Measurements from ENCODE around the gene RRP12. TPM values are rescaled to one million over a fixed set of nuclear protein-coding genes. Genes with fewer than 3 reads are reported as not detected.

RRP12 gene
- total and polyA plus RNA-seq, 7 experiments from 2014 or later = 10.6 to 197 (median 25.1) TPM

DNA sequence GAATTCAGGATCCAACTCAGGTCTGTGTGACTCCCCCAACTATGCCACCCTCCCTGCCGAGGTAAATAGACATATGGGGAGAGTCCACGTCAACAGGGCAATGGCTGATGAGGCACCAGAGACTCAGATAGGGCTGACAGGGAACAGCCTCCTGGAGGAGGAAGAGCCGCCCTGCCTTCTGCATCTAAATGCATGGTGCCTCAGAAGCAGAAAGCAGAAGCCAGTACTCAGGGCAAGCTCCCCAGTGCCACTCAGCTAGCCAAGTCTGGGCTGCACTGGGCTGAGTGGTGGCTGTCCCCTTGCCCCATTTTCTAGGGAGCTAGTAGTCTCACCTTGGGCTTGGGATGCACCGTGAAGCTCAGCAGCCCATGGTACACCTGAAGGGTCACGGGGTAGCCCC lies 11.0 kb downstream of the RRP12 start:
- ATAC-seq = peak; percentile 21
- no peak overlapping the region for H3K27ac Mint-ChIP-seq
- POLR2A ChIA-PET = no interaction called here

DNA sequence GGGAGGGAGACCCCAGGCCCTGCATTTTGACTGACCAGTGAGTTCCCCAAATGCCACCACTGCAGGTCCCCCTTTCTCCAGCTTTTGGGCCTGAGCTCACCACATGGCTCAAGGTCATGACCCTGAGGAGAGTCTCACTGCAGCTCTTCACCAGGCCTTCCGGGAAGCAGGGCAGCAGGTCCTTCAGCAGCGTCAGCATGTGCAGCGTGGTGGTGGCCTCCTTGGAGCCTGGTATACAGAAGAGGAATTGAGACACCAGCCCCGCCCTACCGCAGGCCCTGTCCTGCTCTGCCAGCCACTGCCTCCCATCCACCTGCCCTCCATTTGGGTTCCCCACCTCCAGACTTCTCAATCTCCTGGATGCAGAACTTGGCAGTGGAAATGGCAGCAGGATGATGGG lies 13.0 kb downstream of the RRP12 start:
- no peaks in the 10 kb centered on the region for H3K27me3 Mint-ChIP-seq
- H3K4me3 Mint-ChIP-seq = no peak overlapping the region
- H3K27ac Mint-ChIP-seq = no peak overlapping the region
- Histone ChIP-seq H3K9me3 (ENCODE audit: control insufficient read depth in 2 of 3, low read length in 3 of 3) (no peaks in the 10 kb centered on the region), H3K4me1 (ENCODE audit: control insufficient read depth in 2 of 2, insufficient read depth in 2 of 2, low read length in 2 of 2) (no peaks in the 10 kb centered on the region), H3K27me3 (ENCODE audit: control insufficient read depth in 2 of 2, insufficient read depth in 2 of 2, low read length in 2 of 2) (no peaks in the 10 kb centered on the region), H3K36me3 (ENCODE audit: control insufficient read depth in 2 of 3, insufficient read depth in 3 of 3, low read length in 3 of 3) (peaks cover 0 to 69% (median 0%) of the 10 kb centered on the region in 3 experiments), H3K4me3 (ENCODE audit: low read length) (no peak overlapping the region), H3K27ac (ENCODE audit: low read depth, low read length) (no peak overlapping the region)
- intact Hi-C loops (cut with micrococcal nuclease) = no loop called here
- H3K9me3 Mint-ChIP-seq = no peaks in the 10 kb centered on the region
- CTCF ChIA-PET = interaction anchor here (0.6 kb wide), 1 partner anchor 65 kb away, joined by 3 read pairs; no protein-coding TSS in a partner anchor
- peaks cover 7 to 34% (median 8%) of the 10 kb centered on the region in 5 donors for H3K36me3 Mint-ChIP-seq
- DNase-seq (no peak), ATAC-seq (peak; percentile 23)
- POLR2A ChIA-PET = no interaction called here
- H3K4me1 Mint-ChIP-seq = peaks cover 0 to 5% (median 0%) of the 10 kb centered on the region in 7 donors

More for the DNA sequence above, 11.0 kb downstream of the RRP12 start:
- H3K9me3 ChIP-seq (ENCODE audit: control insufficient read depth in 2 of 3, low read length in 3 of 3) = no peaks in the 10 kb centered on the region
- H3K27me3 Mint-ChIP-seq = no peaks in the 10 kb centered on the region
- peaks cover 0 to 64% (median 0%) of the 10 kb centered on the region in 3 experiments for H3K36me3 ChIP-seq (ENCODE audit: control insufficient read depth in 2 of 3, insufficient read depth in 3 of 3, low read length in 3 of 3)
- H3K4me1 ChIP-seq (ENCODE audit: control insufficient read depth in 2 of 2, insufficient read depth in 2 of 2, low read length in 2 of 2) = no peaks in the 10 kb centered on the region
- H3K36me3 Mint-ChIP-seq = peaks cover 9 to 35% (median 13%) of the 10 kb centered on the region in 5 donors
- DNase-seq = no peak
- H3K4me3 Mint-ChIP-seq = no peak overlapping the region
- CTCF ChIA-PET = no interaction called here
- no peaks in the 10 kb centered on the region for H3K9me3 Mint-ChIP-seq
- no peak overlapping the region for H3K27ac ChIP-seq (ENCODE audit: low read depth, low read length)
- H3K4me3 ChIP-seq (ENCODE audit: low read length) = no peak overlapping the region
- H3K4me1 Mint-ChIP-seq = peaks cover 0 to 6% (median 0%) of the 10 kb centered on the region in 7 donors
- H3K27me3 ChIP-seq (ENCODE audit: control insufficient read depth in 2 of 2, insufficient read depth in 2 of 2, low read length in 2 of 2) = no peaks in the 10 kb centered on the region
- intact Hi-C loops (cut with micrococcal nuclease) = no loop called here

DNA sequence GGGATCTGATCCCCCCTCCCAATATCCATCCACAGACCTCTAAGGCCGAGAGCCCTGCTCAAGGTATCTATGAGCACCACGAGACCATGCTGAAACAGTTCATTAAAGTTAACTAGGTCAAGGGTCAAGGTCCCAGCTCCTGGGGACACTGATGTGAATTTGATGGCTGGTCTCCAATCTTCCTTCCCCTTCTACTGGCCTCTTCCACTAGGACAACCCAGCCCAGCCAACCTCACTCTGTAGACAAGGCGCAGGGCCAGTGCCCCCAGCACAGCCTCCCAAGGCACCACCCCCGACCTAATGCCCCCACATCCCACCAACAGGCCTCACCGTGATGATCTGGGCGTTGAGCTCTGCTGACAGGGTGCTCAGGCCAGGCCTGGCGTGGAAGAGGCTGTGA lies 15.6 kb downstream of the RRP12 start:
- Mint-ChIP-seq H3K36me3 (peaks cover 6 to 32% (median 6%) of the 10 kb centered on the region in 5 donors), H3K27me3 (no peaks in the 10 kb centered on the region), H3K27ac (peak overlapping the region in 1 of 9 donors; percentile 25), H3K4me1 (peaks cover 0 to 2% (median 0%) of the 10 kb centered on the region in 7 donors), H3K9me3 (no peaks in the 10 kb centered on the region), H3K4me3 (no peak overlapping the region)
- H3K4me1 ChIP-seq (ENCODE audit: control insufficient read depth in 2 of 2, insufficient read depth in 2 of 2, low read length in 2 of 2) = no peaks in the 10 kb centered on the region
- peaks cover 0 to 70% (median 0%) of the 10 kb centered on the region in 3 experiments for H3K36me3 ChIP-seq (ENCODE audit: control insufficient read depth in 2 of 3, insufficient read depth in 3 of 3, low read length in 3 of 3)
- no peak for DNase-seq
- no peak overlapping the region for H3K4me3 ChIP-seq (ENCODE audit: low read length)
- ChIA-PET CTCF (interaction anchor here (0.6 kb wide), 1 partner anchor 426 kb away, joined by 3 read pairs; no protein-coding TSS in a partner anchor), POLR2A (no interaction called here)
- H3K27me3 ChIP-seq (ENCODE audit: control insufficient read depth in 2 of 2, insufficient read depth in 2 of 2, low read length in 2 of 2) = no peaks in the 10 kb centered on the region
- H3K27ac ChIP-seq (ENCODE audit: low read depth, low read length) = no peak overlapping the region
- H3K9me3 ChIP-seq (ENCODE audit: control insufficient read depth in 2 of 3, low read length in 3 of 3) = no peaks in the 10 kb centered on the region
- intact Hi-C loops (cut with micrococcal nuclease) = no loop called here
- ATAC-seq = no peak

DNA sequence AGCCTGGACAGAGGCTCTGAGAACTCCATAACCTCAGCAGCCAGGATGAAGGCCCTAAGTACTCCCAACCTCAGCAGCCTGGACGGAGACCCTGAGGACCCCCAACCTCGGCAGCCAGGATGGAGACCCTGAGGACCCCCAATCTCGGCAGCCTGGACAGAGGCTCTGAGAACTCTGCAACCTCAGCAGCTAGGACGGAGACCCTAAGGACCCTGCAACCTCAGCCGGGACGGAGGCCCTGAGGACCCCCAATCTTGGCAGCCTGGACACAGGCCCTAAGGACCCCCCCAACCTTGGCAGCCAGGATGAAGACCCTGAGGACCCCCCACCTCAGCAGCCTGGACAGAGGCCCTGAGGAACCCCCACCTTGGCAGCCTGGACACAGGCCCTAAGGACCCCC lies 16.5 kb downstream of the RRP12 start:
- CTCF ChIA-PET = no interaction called here
- Histone ChIP-seq H3K4me3 (ENCODE audit: low read length) (no peak overlapping the region), H3K27me3 (ENCODE audit: control insufficient read depth in 2 of 2, insufficient read depth in 2 of 2, low read length in 2 of 2) (no peaks in the 10 kb centered on the region), H3K4me1 (ENCODE audit: control insufficient read depth in 2 of 2, insufficient read depth in 2 of 2, low read length in 2 of 2) (no peaks in the 10 kb centered on the region), H3K27ac (ENCODE audit: low read depth, low read length) (no peak overlapping the region), H3K9me3 (ENCODE audit: control insufficient read depth in 2 of 3, low read length in 3 of 3) (no peaks in the 10 kb centered on the region), H3K36me3 (ENCODE audit: control insufficient read depth in 2 of 3, insufficient read depth in 3 of 3, low read length in 3 of 3) (peaks cover 0 to 66% (median 0%) of the 10 kb centered on the region in 3 experiments)
- intact Hi-C loops (cut with micrococcal nuclease) = no loop called here
- Mint-ChIP-seq H3K36me3 (peaks cover 6 to 30% (median 6%) of the 10 kb centered on the region in 5 donors), H3K27me3 (no peaks in the 10 kb centered on the region), H3K9me3 (no peaks in the 10 kb centered on the region), H3K4me1 (peaks cover 0 to 2% (median 0%) of the 10 kb centered on the region in 7 donors), H3K4me3 (no peak overlapping the region), H3K27ac (no peak overlapping the region)
- DNase-seq = no peak
- no peak for ATAC-seq
- POLR2A ChIA-PET = no interaction called here

DNA sequence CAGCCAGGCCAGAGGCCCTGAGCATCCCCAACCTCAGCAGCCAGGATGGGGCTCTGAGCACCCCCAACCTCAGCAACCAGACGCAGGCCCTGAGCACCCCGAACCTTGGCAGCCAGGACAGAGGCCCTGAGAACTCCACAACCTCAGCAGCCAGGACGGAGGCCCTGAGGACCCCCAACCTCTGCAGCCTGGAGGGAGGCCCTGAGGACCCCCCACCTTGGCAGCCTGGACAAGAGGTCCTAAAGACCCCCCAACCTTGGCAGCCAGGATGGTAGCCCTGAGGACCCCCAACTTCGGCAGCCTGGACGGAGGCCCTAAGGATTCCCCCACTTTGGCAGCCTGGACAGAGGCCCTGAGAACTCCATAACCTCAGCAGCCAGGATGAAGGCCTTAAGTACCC lies 17.0 kb downstream of the RRP12 start:
- H3K4me3 Mint-ChIP-seq = peak overlapping the region in 1 of 10 donors; percentile 12
- Histone ChIP-seq H3K4me3 (ENCODE audit: low read length) (no peak overlapping the region), H3K9me3 (ENCODE audit: control insufficient read depth in 2 of 3, low read length in 3 of 3) (no peaks in the 10 kb centered on the region), H3K27ac (ENCODE audit: low read depth, low read length) (no peak overlapping the region), H3K4me1 (ENCODE audit: control insufficient read depth in 2 of 2, insufficient read depth in 2 of 2, low read length in 2 of 2) (no peaks in the 10 kb centered on the region), H3K36me3 (ENCODE audit: control insufficient read depth in 2 of 3, insufficient read depth in 3 of 3, low read length in 3 of 3) (peaks cover 0 to 68% (median 0%) of the 10 kb centered on the region in 3 experiments), H3K27me3 (ENCODE audit: control insufficient read depth in 2 of 2, insufficient read depth in 2 of 2, low read length in 2 of 2) (no peaks in the 10 kb centered on the region)
- POLR2A ChIA-PET = no interaction called here
- no peak overlapping the region for H3K27ac Mint-ChIP-seq
- intact Hi-C loops (cut with micrococcal nuclease) = no loop called here
- no peak for DNase-seq
- H3K4me1 Mint-ChIP-seq = peaks cover 0 to 2% (median 0%) of the 10 kb centered on the region in 7 donors
- H3K27me3 Mint-ChIP-seq = no peaks in the 10 kb centered on the region
- H3K36me3 Mint-ChIP-seq = peaks cover 6 to 30% (median 6%) of the 10 kb centered on the region in 5 donors
- peak; percentile 2 for ATAC-seq
- no peaks in the 10 kb centered on the region for H3K9me3 Mint-ChIP-seq
- CTCF ChIA-PET = no interaction called here

DNA sequence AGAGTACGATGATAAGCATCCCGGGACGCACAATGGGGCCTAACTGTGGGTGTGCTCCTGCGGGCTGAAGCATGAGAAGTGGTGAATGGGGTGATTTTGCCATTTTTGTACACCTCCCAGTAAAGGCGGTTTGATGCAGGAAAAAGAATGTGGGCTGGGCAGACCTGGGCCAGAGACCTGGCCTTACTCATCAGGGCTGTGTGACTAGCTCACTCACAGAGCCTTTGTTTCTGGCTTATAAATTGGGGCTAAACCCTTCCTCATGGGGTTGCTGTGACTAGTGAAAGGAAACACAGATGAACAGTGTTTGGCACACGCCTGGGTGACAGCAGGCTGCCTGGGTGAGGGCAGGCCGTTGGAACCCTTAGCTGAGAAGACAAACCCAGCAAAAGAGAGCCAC lies 18.0 kb downstream of the RRP12 start:
- H3K36me3 Mint-ChIP-seq = peaks cover 0 to 23% (median 3%) of the 10 kb centered on the region in 5 donors
- H3K4me3 ChIP-seq (ENCODE audit: low read length) = no peak overlapping the region

DNA sequence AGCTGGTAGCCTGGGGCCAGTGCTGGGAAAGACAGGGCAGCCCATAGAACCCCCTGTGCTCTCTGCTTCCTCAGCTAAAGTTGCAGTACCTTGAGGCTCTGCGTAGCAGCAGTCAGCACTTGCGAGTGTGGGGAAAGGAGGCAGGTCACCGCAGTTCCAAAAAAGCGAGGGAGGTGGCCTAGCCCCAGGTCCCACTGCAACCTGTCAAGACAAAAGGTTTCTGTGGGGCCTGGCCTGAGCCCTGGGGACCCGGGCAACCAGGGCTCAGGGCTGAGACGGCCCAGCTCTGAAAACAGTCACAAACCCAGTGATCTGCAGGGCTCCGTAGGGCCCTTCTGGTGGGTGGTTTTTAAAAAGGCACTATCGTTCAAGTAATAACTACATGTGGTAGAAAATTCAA lies 19.5 kb downstream of the RRP12 start:
- no peak overlapping the region for H3K27ac Mint-ChIP-seq

More for the DNA sequence above, 18.0 kb downstream of the RRP12 start:
- H3K27me3 ChIP-seq (ENCODE audit: control insufficient read depth in 2 of 2, insufficient read depth in 2 of 2, low read length in 2 of 2) = no peaks in the 10 kb centered on the region
- H3K4me1 Mint-ChIP-seq = no peaks in the 10 kb centered on the region
- DNase-seq (no peak), ATAC-seq (no peak)
- H3K36me3 ChIP-seq (ENCODE audit: control insufficient read depth in 2 of 3, insufficient read depth in 3 of 3, low read length in 3 of 3) = peaks cover 0 to 63% (median 0%) of the 10 kb centered on the region in 3 experiments
- H3K27ac Mint-ChIP-seq = peak overlapping the region in 1 of 9 donors; percentile 36
- CTCF ChIA-PET = no interaction called here
- H3K4me3 Mint-ChIP-seq = no peak overlapping the region
- intact Hi-C loops (cut with micrococcal nuclease) = no loop called here
- POLR2A ChIA-PET = no interaction called here
- no peaks in the 10 kb centered on the region for H3K9me3 Mint-ChIP-seq
- H3K27me3 Mint-ChIP-seq = no peaks in the 10 kb centered on the region
- no peak overlapping the region for H3K27ac ChIP-seq (ENCODE audit: low read depth, low read length)
- H3K9me3 ChIP-seq (ENCODE audit: control insufficient read depth in 2 of 3, low read length in 3 of 3) = no peaks in the 10 kb centered on the region
- no peaks in the 10 kb centered on the region for H3K4me1 ChIP-seq (ENCODE audit: control insufficient read depth in 2 of 2, insufficient read depth in 2 of 2, low read length in 2 of 2)

More for the DNA sequence above, 19.5 kb downstream of the RRP12 start:
- peaks cover 0 to 64% (median 0%) of the 10 kb centered on the region in 3 experiments for H3K36me3 ChIP-seq (ENCODE audit: control insufficient read depth in 2 of 3, insufficient read depth in 3 of 3, low read length in 3 of 3)
- ATAC-seq (no peak), DNase-seq (no peak)
- H3K4me1 Mint-ChIP-seq = peaks cover 0 to under 1% (median 0%) of the 10 kb centered on the region in 7 donors
- no peaks in the 10 kb centered on the region for H3K4me1 ChIP-seq (ENCODE audit: control insufficient read depth in 2 of 2, insufficient read depth in 2 of 2, low read length in 2 of 2)
- H3K9me3 ChIP-seq (ENCODE audit: control insufficient read depth in 2 of 3, low read length in 3 of 3) = no peaks in the 10 kb centered on the region
- H3K36me3 Mint-ChIP-seq = peaks cover under 1 to 24% (median 3%) of the 10 kb centered on the region in 5 donors
- H3K9me3 Mint-ChIP-seq = no peaks in the 10 kb centered on the region
- ChIA-PET CTCF (no interaction called here), POLR2A (no interaction called here)
- intact Hi-C loops (cut with micrococcal nuclease) = no loop called here
- H3K27me3 ChIP-seq (ENCODE audit: control insufficient read depth in 2 of 2, insufficient read depth in 2 of 2, low read length in 2 of 2) = no peaks in the 10 kb centered on the region
- no peak overlapping the region for H3K4me3 ChIP-seq (ENCODE audit: low read length)
- no peak overlapping the region for H3K4me3 Mint-ChIP-seq
- no peak overlapping the region for H3K27ac ChIP-seq (ENCODE audit: low read depth, low read length)
- H3K27me3 Mint-ChIP-seq = no peaks in the 10 kb centered on the region

Measured in naive thymus-derived CD4-positive, alpha-beta T cell (primary cell).